Iris pigment epithelial cell (primary cell): ENCODE measurements around the gene AP5Z1.

Experiments used
- DNase-seq: peaks from one replicate; pipeline ENCODE4 v3.0.0-alpha.2; 2011; ENCODE audit warnings: low read depth

AP5Z1 gene

GRCh38 chr7:4820967-4821471 is 45.6 kb downstream of the AP5Z1 start:
- no peak for DNase-seq

DNA sequence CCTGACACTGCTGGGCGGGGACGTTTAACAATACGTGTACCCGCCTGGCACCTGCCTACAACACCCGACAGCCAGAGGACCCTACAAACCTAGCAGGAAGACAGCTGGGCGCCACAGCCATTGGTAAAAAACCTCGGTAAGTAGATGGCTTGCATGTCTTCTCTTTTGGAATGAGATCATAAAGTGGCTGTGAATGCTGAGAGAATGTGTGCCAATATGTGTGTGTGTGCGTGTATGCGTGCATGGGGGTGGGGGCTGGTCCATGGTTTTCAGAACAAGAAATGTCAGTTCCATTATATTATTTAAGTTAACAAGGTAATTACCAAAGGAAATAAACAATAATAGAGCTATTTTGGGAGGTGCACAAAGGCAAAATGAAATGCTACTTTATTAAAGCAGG is 47.3 kb downstream of the AP5Z1 start:
- no peak for DNase-seq

GRCh38 chr7:4823441-4824119 is 48.2 kb downstream of the AP5Z1 start:
- no peak for DNase-seq

GRCh38 chr7:4824120-4824775 is 48.8 kb downstream of the AP5Z1 start:
- DNase-seq: no peak

DNA sequence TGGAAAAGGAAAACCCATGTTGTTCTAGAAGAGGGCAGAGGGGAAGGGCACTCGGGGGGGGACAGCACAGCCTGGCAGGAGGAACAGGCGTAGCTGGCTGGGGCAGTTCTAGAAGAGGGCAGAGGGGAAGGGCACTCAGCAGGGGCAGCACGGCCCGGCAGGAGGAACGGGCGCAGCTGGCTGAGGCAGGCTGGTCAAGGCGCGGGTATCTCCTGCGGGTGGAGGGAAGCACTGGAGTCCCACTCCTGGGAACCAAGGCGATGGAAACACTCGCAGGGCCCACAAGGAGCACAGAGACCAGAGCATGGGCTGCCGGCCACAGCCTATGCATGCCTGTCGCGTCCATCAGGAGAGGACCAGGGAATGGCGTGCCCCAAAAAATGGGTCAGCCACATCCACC is 49.7 kb downstream of the AP5Z1 start:
- DNase-seq: no peak

DNA sequence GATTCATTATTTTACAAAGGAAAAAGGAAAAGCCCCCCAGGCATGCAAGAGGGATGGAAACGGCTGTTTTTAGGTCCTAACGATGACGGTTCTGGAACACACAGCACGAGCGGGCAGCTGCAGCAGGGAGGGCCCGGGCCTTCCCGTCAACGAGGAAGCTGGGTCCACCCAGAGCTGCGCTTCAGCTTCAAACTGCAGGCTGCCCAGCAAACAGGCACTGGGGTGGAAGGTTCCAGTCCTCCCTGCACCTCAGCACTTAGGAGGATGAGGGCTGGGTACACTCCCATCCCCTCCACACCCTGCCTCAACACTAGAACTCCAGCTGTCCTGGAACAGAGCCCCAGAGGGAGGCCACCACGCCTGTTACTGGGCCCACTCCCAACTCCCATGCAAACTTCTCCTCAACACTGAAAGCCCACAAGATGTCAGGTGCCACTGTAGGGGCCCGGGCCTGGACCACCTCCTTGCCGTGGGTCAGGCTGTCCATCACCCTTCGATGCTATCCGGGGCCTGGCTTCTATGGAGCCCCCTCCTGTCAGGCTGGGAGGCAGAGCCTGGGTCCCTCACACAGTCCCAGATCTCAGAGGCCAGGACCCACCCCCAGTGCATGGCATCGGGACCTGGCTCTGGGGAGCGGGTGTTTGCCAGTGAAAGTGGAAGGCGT is 53.4 kb downstream of the AP5Z1 start:
- no peak for DNase-seq

- DNase-seq: peak; percentile 61
Observed at GRCh38 chr7:4830176-4830575, 54.8 kb downstream of the AP5Z1 start.

DNA sequence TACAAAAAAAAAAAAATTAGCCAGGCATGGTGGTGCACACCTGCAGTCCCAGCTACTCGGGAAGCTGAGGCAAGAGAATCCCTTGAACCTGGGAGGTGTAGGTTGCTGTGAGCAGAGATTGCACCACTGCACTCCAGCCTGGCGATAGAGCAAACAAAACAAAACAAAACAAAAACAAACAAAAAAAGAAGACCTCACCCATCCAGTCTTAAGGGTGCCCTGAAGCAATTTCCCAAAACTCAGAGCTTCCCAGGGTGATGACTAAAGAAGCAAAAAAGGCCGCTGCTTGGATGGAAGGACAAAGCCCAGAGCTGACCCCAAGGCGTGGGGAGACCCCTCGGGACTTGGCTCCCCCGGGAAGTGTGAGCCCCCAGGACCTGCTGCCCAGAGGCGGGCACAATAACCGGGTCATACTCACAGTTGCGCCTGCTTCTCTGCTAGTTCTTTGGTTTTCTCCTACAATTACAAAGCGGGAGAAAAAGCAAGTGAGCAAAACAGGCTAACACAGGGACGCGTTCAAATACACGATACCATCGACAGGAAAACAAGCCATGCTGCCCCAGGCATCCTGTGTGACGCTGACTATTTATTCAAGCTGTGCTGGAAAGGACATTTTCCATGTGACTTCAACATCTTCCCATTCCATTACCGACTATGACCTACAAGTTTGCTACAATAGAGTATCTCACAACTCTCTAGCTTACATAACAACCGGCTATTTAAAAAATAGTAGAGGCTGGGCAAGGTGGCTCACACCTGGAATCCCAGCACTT is 56.5 kb downstream of the AP5Z1 start:
- DNase-seq: no peak

GRCh38 chr7:4832711-4833110 is 57.3 kb downstream of the AP5Z1 start:
- DNase-seq: no peak

DNA sequence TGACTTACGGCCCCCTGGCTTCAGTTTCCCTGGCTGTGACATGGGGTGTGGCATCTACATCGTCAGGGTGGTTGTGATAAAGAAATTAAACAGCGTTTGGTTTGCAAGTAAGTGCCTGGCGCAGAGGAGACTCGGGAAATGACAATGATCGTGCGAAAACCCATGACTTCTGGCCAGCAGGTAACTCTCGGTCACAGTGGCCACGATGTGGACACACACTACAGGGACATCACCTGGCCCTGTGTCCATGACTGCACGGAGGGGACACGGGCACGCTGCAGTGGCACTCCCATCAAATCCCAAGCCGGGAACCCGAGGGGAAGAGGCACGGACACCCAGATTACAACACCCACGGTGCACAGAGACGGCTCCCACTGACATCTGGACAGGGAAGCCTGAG is 57.8 kb downstream of the AP5Z1 start:
- no peak for DNase-seq

GRCh38 chr7:4833691-4834600 is 58.5 kb downstream of the AP5Z1 start:
- no peak for DNase-seq

DNA sequence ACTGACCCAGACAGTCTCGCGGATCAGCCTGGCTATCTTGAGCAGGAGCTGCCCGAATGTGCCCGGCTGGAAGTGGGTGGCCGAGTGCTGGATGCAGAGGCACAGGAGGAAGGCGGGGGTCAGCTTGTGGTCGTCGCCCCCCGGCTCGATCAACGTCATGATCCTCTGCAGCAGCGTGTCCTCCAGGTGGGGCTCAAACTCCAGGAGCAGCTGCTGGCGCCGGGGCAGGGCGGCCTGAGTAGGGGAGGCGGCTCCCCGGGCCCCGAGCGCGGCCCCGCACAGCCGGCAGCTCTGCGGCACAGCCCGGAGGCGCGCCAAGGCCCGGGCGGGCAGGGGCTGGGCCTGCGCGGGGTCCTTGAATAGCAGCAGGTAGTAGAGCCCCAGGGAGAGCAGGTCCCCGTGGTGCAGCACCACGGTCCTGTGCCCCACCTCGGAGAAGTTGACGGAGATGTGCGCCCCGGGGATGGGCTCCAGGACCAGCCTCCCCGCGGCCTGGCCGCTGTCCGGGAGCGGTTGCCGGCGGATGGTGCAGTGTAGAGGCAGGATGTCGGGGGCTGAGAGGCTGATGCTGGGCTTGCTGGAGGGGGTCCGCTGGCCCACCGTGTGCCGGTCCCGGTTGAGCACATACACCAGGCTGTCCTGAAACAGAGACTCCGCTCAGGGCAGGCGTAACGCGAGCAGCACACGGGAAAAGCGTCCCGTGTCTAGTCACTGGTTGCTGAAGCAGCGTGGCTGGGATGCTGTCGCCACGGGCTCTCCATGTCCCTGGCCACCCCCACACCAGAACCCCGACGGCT is 59.4 kb downstream of the AP5Z1 start:
- no peak for DNase-seq

DNA sequence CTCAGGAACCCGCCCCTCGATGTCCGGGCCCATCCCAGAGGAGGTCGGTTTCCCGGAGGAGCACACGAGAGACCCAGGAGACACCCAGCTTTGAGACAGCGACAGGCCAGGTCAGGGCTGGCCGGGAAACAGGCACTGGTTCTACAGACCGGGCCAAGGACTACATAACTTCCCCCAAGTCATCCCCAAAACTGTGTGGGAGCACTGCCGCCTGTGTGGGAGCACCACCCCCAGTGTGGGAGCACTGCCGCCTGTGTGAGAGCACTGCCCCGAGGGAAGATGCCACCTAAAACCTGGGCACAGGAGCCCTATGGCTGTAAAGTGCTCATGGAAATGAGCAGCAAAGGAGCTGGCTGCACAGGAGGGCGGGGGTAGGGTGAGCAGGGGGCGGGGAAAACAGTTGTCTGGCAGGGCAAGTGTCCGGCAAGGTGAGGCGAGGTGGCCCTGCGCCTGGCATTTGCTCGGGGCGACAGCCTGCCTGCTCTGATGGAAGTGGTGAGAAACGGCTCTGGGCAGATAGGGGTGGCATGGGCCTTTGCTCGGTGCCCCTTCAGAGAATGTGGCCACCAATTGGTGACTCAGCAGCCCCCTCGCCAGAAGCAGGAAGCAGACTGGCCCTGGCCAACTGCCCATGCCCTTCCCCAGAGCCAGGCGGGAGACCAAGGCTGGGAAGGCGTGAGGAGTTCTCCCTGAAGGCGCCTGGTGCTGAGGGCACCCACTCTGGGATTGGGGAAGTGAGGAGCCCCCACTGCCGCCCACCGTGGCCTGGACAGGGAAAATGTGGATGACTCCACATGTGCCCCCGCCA is 60.2 kb downstream of the AP5Z1 start:
- DNase-seq: no peak

DNA sequence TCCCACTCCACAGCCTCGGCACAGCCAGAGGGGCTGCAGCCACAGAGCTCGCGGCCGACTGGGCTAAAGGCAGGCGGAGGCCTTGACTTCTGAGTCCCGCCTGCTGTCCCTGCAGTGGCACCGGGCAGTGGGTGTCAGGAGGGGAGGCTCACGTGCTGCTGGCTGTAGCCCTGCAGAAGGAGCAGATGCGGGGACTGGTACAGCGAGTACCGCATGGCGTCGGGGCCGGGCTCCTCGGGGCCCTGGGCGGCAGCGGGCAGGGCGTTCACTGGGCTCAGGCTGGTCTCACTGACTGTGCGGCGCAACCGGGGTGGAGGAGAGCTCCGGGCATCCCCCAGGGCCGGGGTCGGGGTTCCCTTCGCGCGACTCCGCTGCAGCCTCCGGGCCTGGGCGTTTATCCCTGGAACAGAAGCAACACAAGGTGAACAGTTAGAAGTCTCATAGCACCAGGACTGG is 60.8 kb downstream of the AP5Z1 start:
- DNase-seq: no peak

GRCh38 chr7:4837041-4837802 is 61.8 kb downstream of the AP5Z1 start:
- DNase-seq: no peak

GRCh38 chr7:4837803-4838625 is 62.6 kb downstream of the AP5Z1 start:
- no peak for DNase-seq

DNA sequence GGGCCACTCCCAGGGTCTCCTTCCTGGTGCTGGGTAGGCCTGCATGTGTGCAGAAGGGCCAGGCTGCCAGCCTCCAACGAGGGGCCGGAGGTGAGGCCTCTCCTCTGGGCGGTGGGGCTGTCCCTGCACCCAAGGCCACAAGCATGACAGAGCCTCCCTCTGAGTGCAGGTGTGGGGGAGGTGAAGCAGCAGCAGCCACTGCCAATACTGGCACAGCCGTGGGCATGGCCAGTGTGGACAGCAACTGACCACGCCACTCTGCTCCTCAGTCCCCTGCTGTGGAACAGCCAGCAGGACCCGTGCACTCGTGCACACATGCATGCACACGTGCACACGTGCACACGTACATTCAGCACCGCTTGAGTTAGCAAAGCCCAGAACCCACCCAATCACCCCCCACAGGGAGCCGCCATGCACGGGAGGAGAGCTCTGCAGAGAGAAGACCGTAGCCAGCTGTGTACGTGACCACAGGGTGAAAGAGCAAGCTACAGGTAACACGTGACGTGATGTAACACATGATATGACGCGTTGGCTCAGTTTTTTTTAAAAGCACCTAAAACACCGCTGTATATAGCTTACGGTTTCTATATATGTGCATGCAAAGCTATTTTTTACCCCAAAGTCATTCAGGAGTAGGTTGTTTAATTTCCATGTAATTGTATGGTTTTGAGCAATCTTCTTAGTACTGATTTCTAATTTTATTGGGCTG is 63.4 kb downstream of the AP5Z1 start:
- no peak for DNase-seq
